Heart left ventricle (tissue), 16 donors: Measurements from ENCODE around the gene NSMF. TPM values are rescaled to one million over a fixed set of nuclear protein-coding genes. Genes with fewer than 3 reads are reported as not detected.
A peak's percentile ranks its signal among the peaks of the same experiment; 100 is the strongest.

Experiments
- ATAC-seq, 4 donors: fragments of 200-7000 bp; cut with Tn5 transposase; one replicate each; pipeline ENCODE4 v1.9.1; 2020 to 2022; ENCODE audit warnings: moderate library complexity in 4 of 4, mild to moderate bottlenecking in 3 of 4, moderate number of reproducible peaks in 1 of 4
- DNase-seq, 5 donors: peaks; one replicate each; pipeline ENCODE4 v3.0.0-alpha.2; 2020
- H3K27ac ChIP-seq, 12 donors: fragments of 200-600 bp; sonication (generic) in 4 of 12; one replicate each; pipeline versions ENCODE4 v1.5.0 to v1.8.0; 2016 to 2022; ENCODE audit warnings: mild to moderate bottlenecking in 2 of 12
- H3K27me3 ChIP-seq, 9 donors: fragments of 200-600 bp; sonication (generic) in 2 of 9; one replicate each; pipeline versions ENCODE4 v1.5.1 to v1.8.0; 2016 to 2022; ENCODE audit warnings: mild to moderate bottlenecking in 3 of 9
- H3K36me3 ChIP-seq, 9 donors: fragments of 200-600 bp; sonication (generic) in 2 of 9; one replicate each; pipeline versions ENCODE4 v1.5.0 to v1.8.0; 2018 to 2022; ENCODE audit warnings: mild to moderate bottlenecking in 2 of 9
- H3K4me1 ChIP-seq, 12 donors: fragments of 200-600 bp; sonication (generic) in 4 of 12; one replicate each; pipeline versions ENCODE4 v1.5.0 to v1.8.0; 2016 to 2022; ENCODE audit warnings: mild to moderate bottlenecking in 3 of 12
- H3K4me3 ChIP-seq, 12 donors: fragments of 200-600 bp; sonication (generic) in 4 of 12; one replicate each; pipeline versions ENCODE4 v1.5.0 to v1.8.0; 2017 to 2022; ENCODE audit warnings: mild to moderate bottlenecking in 9 of 12, moderate library complexity in 4 of 12
- H3K9me3 ChIP-seq, 12 donors: fragments of 200-600 bp; sonication (generic) in 4 of 12; one replicate each; pipeline versions ENCODE4 v1.5.0 to v1.8.0; 2016 to 2022; ENCODE audit warnings: mild to moderate bottlenecking in 1 of 12
- POLR2A ChIP-seq, 2 donors: fragments of 450-650 bp; IDR thresholded peaks; one replicate each; pipeline ENCODE4 v1.6.1; 2017; ENCODE audit warnings: antibody characterized with exemption in 2 of 2, mild to moderate bottlenecking in 2 of 2, moderate library complexity in 2 of 2
- WGBS, 4 donors: extraction: QIAGEN DNeasy Blood & Tissue Kit in 2 of 4; methylation state at CpG; one replicate each; pipeline versions ENCODE4 v1.1.5 to v1.1.7; 2013 to 2018; 5-methylcytosine and 5-hydroxymethylcytosine counted together
- intact Hi-C, 10 donors: fragments of 100-400 bp; cut with DNase I; formaldehyde crosslinking; loops; one replicate each; pipeline versions ENCODE4 v1.11.1 to v1.14.2; 2022
- polyA plus RNA-seq, 2 donors: library from polyadenylated mRNA; stranded (reverse); fragments of 200-250 nt; gene quantifications; one replicate each; pipeline ENCODE4 v1.2.3, GENCODE V29; 2013
- total RNA-seq, 9 donors: library from RNA; depleted of rRNA in 2 of 9; stranded (reverse); fragments of >200 nt in 2 of 9; fragmentation: NEBNext Ultra II Directional in 3 of 9; extraction: Animal tissue kit (Norgen Biotek cat#: 25700) in 3 of 9; gene quantifications; one replicate each; pipeline versions ENCODE4 v1.1.0 to v1.2.4, GENCODE V29; 2016 to 2023
- TF ChIP-seq, protein P1 (sequence below), 12 donors: fragments of 200-600 bp; sonication (generic) in 4 of 12; IDR thresholded peaks; one replicate each; pipeline versions ENCODE4 v1.5.0 to v1.8.0; 2018 to 2022; ENCODE audit warnings: antibody characterized with exemption in 12 of 12, mild to moderate bottlenecking in 5 of 12
- donor health status: ischemic (EF 13 %, LVEDD 7.1; RV severe dilation, severe dysfunction).
- donor health status: healthy with polysubstance abuse.
- donor health status: DM: no; HTN: yes; CAD: no.
- donor health status: DM: no; HTN: no; CAD: no.
- donor health status: ischemic (EF 25% LVEDD 6.9; RV normal size, moderate dysfunction).
- donor health status: ischemic (EF 25% LVEDD 5.7; RV mildly dilated, moderate dysfunction).
- donor health status: healthy.
- donor health status: DM: yes; HTN: yes; CAD: no.
- donor health status: ischemic (EF 35%, LVEDD 5.7; RV mildly dilated, moderate dysfunction).
- donor health status: nonischemic (EF 11% LVEDD 7.7; RV severe dilation, severe dysfunction).
- donor health status: DM: yes; HTN: yes; CAD: no.
- donor health status: PGD.
- donor health status: ischemic (EF 29% LVEDD 5.4; RV normal size, mild dysfunction).
- donor health status: nonischemic (EF 23%, LVEDD 6.1; RV moderate dilation, normal function).

NSMF gene
- total and polyA plus RNA-seq, 11 donors, result 7.5 to 22.1 (median 13.4) TPM

- Histone ChIP-seq H3K4me3 (peak overlapping the region in 1 of 12 donors; percentile 43), H3K9me3 (no peaks in the 10 kb centered on the region), H3K36me3 (peaks cover 0 to 7% (median 3%) of the 10 kb centered on the region in 9 donors), H3K27ac (peak overlapping the region in 1 of 12 donors; percentile 58), H3K27me3 (peaks cover 0 to 7% (median 0%) of the 10 kb centered on the region in 9 donors), H3K4me1 (peaks cover 3 to 39% (median 14%) of the 10 kb centered on the region in 12 donors)
- WGBS, 4 donors, result 45 to 82% (median 52%) methylated on average over 30 to 52 of the region's 52 CpGs
- no peak for TF ChIP-seq POLR2A (IDR thresholded peaks at IDR 0.05)
- intact Hi-C loops, result loop anchor here in 1 of 10 donors (10.0 kb wide), 1 partner anchor 57 kb away; no protein-coding TSS in a partner anchor
- DNase-seq, result peak in 3 of 5 donors; percentile 47 to 85 (median 52)
- peak in 1 of 4 donors; percentile 5 for ATAC-seq
These were observed 2.7 kb upstream of the NSMF start for GRCh38 chr9:137461663-137462395.

DNA sequence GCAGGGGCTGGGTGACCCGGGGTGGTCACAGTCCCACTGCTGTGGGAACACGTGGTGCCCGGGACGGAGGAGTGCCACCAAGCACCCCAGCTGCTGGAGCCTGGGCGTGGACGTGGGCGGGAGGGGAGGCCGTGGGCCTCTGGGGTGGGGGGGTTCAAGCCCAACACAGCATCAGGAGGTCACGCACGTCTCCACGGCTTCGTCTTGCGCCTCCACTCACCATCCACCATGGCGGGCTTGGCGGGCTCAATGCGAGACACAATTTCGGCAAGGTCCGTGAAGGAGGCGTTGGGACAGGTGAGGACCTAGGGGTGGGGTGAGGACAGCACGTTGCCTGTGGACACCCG lies 2.2 kb upstream of the NSMF start:
- peaks cover 0 to 12% (median 3%) of the 10 kb centered on the region in 9 donors for H3K36me3 ChIP-seq
- H3K4me3 ChIP-seq, result peak overlapping the region in 1 of 12 donors; percentile 43
- intact Hi-C loops, result loop anchor here in 1 of 10 donors (10.0 kb wide), 1 partner anchor 56 kb away; no protein-coding TSS in a partner anchor
- ATAC-seq (no peak), DNase-seq (peak in 3 of 5 donors; percentile 16 to 43 (median 28))
- peaks cover 3 to 39% (median 14%) of the 10 kb centered on the region in 12 donors for H3K4me1 ChIP-seq
- 84 to 95% (median 88%) methylated on average over 14 to 21 of the region's 21 CpGs for WGBS, 4 donors
- H3K9me3 ChIP-seq, result no peaks in the 10 kb centered on the region
- H3K27ac ChIP-seq, result peak overlapping the region in 1 of 12 donors; percentile 9
- peaks cover 0 to 7% (median 0%) of the 10 kb centered on the region in 9 donors for H3K27me3 ChIP-seq
- TF ChIP-seq, protein P1, sequence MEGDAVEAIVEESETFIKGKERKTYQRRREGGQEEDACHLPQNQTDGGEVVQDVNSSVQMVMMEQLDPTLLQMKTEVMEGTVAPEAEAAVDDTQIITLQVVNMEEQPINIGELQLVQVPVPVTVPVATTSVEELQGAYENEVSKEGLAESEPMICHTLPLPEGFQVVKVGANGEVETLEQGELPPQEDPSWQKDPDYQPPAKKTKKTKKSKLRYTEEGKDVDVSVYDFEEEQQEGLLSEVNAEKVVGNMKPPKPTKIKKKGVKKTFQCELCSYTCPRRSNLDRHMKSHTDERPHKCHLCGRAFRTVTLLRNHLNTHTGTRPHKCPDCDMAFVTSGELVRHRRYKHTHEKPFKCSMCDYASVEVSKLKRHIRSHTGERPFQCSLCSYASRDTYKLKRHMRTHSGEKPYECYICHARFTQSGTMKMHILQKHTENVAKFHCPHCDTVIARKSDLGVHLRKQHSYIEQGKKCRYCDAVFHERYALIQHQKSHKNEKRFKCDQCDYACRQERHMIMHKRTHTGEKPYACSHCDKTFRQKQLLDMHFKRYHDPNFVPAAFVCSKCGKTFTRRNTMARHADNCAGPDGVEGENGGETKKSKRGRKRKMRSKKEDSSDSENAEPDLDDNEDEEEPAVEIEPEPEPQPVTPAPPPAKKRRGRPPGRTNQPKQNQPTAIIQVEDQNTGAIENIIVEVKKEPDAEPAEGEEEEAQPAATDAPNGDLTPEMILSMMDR (IDR thresholded peaks at IDR 0.05), result no peak
- no peak for TF ChIP-seq POLR2A (IDR thresholded peaks at IDR 0.05)

GRCh38 chr9:137460363-137461315 lies 1.5 kb upstream of the NSMF start:
- H3K9me3 ChIP-seq, result no peaks in the 10 kb centered on the region
- peaks cover 0 to 16% (median 3%) of the 10 kb centered on the region in 9 donors for H3K36me3 ChIP-seq
- no peak overlapping the region for H3K4me3 ChIP-seq
- no peak overlapping the region for H3K27ac ChIP-seq
- ATAC-seq, result no peak
- H3K4me1 ChIP-seq, result peaks cover 3 to 39% (median 14%) of the 10 kb centered on the region in 12 donors
- no peak for TF ChIP-seq POLR2A (IDR thresholded peaks at IDR 0.05)
- TF ChIP-seq, protein P1 (IDR thresholded peaks at IDR 0.05), result no peak
- intact Hi-C loops, result loop anchor here in 1 of 10 donors (10.0 kb wide), 1 partner anchor 56 kb away; no protein-coding TSS in a partner anchor
- WGBS, 4 donors, result 84 to 95% (median 92%) methylated on average over 17 to 31 of the region's 31 CpGs
- DNase-seq, result peak in 3 of 5 donors; percentile 22 to 61 (median 32)
- peaks cover 0 to 7% (median 0%) of the 10 kb centered on the region in 9 donors for H3K27me3 ChIP-seq

- Histone ChIP-seq H3K27ac (peak overlapping the region in 9 of 12 donors; percentile 59 to 83 (median 77)), H3K4me1 (peaks cover 3 to 45% (median 18%) of the 10 kb centered on the region in 12 donors), H3K27me3 (peaks cover 0 to 7% (median 0%) of the 10 kb centered on the region in 9 donors), H3K36me3 (peaks cover 0 to 16% (median 3%) of the 10 kb centered on the region in 9 donors), H3K4me3 (peak overlapping the region in 11 of 12 donors; percentile 22 to 95 (median 68)), H3K9me3 (no peaks in the 10 kb centered on the region)
- intact Hi-C loops, result loop anchor here in 1 of 10 donors (10.0 kb wide), 1 partner anchor 55 kb away; no protein-coding TSS in a partner anchor
- DNase-seq, result peak in 2 of 5 donors; percentile 36 to 64
- peak in 2 of 4 donors; percentile 3 to 6 for ATAC-seq
- WGBS, 4 donors, result 53 to 58% (median 56%) methylated on average over 9 to 15 of the region's 15 CpGs
- TF ChIP-seq, protein P1 (IDR thresholded peaks at IDR 0.05), result no peak
- no peak for TF ChIP-seq POLR2A (IDR thresholded peaks at IDR 0.05)
These were observed 648 bp upstream of the NSMF start for GRCh38 chr9:137459601-137460362.
